GM21528 (cell line): ENCODE data around the gene SYPL2.
A peak's percentile ranks its signal among the peaks of the same experiment; 100 is the strongest.

ENCODE experiments used
- ATAC-seq: cut with Tn5 transposase; IDR thresholded peaks from one replicate; pipeline ENCODE4 v1.9.1; 2021; ENCODE audit warnings: mild to moderate bottlenecking, moderate library complexity; ENCODE audit not compliant: unreplicated experiment, low FRiP score

The SYPL2 gene

DNA sequence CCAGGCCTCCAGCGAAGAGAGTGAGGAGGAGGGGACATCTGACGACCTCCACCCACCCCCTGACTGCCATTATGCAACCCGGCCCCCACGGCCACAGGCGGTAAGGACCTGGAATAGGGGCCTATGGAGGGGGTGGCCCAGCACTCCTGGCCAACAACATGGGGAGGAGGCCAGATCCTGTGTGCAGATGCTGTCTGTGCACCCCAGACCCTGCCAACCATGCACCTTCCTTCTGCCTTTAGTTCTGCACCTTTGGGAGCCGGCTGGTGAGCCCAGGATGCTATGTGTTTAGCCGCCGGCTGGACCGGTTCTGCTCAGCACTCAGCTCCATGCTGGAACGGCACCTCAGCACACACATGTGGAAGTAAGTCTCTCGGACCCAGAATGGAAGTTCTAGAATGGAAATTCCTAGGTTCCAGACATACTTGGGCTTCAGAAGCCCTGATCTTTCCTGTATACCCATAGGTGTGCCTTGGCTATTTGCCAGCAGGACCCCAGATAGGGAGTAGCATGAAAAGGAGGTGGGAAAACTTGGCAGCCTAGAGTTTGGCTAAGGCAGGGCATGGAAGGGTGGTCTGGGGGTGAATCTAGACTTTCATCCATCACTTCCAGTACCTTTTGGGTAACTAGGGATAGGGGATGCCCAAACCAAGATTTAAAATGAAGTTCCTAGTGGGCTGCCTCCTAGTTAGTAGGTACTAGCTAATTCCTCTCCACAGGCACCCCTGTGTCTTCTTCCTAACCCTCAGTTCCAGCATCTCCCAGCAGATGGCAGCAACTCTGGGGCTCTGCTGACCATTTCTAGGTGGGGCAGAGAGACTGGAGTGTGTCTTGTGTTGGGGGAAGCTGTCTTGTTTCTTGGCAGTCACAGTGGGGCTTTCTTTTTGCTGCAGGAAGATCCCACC lies 23.9 kb downstream of the SYPL2 start:
- ATAC-seq: no peak

- ATAC-seq: no peak
Measured at GRCh38 chr1:109490934-109491302, 24.6 kb downstream of the SYPL2 start.

DNA sequence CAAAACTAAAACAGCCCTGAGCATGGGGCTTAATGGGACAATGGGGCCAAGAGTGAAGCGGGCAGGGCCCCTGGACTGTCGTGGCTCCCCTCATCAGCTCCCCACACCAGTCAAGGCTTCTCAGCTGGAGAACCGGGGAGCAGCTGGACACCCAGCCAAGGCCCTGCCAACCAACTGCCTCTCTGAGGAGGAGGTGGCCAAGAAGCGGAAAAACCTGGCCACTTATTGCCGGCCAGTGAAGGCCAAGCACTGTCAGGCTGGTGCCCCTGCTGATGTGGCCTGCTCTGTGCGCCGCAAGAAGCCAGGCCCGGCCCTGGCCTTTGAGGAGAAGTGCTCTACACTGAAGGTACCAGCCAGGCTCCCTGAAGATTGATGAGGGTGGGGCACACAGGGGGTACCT lies 25.0 kb downstream of the SYPL2 start:
- ATAC-seq: no peak

DNA sequence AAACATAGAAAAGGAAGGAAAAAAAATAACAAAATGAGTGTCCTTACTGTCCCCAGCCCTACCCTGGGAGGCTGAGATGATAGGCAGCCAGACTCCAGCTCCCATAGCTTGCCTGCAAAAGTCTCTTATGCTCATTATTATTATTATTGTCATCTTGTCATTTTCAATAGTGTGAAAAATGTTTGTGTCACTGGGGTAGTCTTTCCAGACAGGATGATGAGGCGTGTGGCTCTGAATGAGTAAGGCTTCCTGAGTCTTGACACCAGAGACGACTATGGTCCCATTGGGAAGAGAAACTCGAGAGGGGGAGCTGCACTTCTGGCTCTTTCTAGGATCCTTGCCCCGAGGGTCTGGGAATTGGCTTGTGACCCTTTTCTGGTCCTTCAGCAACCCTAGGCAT lies 26.4 kb downstream of the SYPL2 start:
- no peak for ATAC-seq

DNA sequence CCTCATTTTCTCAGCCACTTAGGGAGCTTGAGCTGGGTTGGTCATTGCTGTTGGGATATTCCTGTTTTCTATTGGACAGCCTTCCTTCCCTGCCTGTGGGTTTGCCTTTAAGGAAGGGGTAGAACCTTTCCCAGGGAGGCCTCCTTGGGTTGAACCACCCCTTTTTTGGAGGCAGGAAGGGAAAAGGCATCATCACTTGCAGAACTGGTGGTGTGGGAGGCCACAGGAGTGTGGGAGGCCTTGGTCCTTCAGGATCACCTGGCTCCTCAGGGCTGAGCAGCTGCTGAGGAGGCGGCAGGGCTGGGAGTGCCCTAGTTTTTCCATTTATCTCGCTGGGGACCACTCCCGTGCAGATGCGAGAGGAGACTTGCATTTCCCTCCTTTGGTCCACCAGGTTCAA lies 26.9 kb downstream of the SYPL2 start:
- ATAC-seq: no peak

GRCh38 chr1:109493805-109494539 lies 27.6 kb downstream of the SYPL2 start, which contains the start of gene CYB561D1:
Gene CYB561D1, plus strand, starts transcription at chr1:109494094. Its CDS starts 46 bp downstream, at chr1:109494140.
- ATAC-seq: peak; percentile 82

DNA sequence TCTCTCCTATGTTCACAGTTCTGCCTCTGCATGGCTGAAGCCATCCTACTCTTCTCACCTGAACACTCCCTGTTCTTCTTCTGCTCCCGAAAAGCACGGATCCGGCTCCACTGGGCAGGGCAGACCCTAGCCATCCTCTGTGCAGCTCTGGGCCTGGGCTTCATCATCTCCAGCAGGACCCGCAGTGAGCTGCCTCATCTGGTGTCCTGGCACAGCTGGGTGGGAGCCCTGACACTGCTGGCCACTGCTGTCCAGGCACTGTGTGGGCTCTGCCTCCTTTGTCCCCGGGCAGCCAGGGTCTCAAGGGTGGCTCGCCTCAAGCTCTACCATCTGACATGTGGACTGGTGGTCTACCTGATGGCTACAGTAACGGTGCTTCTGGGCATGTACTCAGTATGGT lies 29.4 kb downstream of the SYPL2 start:
- ATAC-seq: no peak

- ATAC-seq: no peak
Measured at GRCh38 chr1:109497449-109498160, 31.3 kb downstream of the SYPL2 start.

- no peak for ATAC-seq
Measured at GRCh38 chr1:109498161-109498801, 31.9 kb downstream of the SYPL2 start.

DNA sequence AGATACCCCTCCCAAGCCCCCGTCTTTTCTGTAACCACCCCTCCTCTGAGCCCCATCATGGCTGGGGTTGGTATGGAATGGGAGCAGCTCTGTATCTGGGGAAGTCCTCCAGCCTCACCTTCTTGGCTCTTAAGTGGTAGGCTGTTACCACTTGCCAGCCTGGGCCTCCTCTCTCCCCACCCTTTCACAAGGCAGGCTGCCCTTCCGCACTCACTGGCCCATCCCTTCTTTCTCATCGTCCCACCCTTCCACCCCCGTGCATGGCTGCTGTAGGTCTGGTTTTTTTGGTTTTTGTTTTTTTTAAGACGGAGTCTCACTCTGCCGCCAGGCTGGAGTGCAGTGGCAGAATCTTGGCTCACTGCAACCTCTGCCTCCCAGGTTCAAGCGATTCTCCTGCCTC lies 32.7 kb downstream of the SYPL2 start:
- no peak for ATAC-seq

DNA sequence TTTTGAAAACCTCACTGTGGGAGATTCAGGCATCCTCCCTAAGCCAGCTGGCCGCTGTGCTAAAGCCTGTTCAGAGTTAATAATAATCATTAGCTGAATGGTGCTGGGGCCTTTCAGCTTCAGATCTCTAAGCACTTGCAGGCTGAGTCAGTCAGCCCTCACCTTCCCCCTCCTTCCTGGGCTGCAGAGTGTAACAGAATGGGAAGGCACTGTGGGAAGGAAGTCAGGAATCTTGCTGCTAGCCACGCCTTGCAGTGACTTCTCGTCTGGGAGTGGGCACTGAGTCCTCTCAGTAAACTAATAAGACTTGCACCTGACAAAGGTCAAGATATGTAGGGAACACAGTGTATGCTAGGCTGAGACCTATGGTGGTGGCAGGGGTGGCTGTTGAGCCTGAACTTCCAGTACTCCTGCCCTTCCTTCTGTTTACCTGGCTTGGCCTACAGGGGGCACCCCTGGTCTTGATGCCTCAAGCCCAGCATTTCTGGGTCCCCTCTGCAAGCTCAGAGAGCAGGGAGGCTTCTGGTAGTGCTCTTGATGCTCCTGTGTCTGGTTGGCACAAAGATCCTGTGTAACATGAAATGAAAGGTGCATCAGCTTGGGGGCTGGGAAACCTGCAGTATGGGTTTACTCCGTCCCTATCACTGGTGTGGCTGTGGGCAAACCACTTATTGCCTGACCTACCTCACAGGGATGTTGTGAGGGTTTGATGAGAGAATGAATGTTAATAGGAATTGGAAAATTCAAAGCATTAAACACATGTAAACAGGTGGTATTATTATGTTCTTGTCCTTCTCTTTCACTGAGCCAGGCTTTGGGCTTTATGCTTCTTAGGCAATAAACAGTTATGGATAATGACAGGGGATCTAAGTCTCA lies 33.6 kb downstream of the SYPL2 start:
- ATAC-seq: no peak

GRCh38 chr1:109500941-109501381 lies 34.6 kb downstream of the SYPL2 start:
- ATAC-seq: no peak

DNA sequence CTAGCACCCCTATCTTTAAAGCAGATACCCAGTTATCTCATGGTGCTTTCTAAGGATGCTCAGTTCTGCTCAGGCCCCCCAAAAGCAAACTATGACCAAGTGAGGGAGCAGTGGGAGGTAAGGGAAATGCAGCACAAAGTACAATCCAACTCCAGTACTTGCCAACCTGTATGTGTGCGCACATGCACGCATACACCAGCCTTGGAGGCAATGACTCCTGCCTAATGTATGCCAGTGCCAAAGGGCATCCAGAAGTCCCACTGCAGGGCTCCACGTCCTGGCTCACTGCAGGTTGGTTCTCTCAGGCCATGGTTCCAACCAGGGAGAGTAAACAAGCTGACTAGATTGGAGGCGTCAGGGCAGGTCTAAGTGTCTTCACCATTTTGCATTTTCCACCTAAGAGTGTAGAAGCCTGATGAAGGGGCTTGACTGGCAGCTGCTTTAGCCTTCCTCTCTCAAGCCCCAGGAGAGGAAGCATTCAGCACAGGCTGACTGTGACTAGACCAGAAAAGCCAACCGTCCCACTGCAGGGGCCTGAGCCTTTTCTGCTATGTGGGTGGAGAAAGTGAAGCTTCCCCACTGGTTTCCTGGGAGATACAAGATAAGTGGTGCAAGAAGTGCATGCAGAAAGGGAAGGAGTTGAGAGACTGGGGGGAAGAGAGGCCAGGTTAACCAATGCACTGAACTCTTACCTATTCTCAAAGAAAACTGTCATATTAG lies 35.5 kb downstream of the SYPL2 start:
- ATAC-seq: no peak

DNA sequence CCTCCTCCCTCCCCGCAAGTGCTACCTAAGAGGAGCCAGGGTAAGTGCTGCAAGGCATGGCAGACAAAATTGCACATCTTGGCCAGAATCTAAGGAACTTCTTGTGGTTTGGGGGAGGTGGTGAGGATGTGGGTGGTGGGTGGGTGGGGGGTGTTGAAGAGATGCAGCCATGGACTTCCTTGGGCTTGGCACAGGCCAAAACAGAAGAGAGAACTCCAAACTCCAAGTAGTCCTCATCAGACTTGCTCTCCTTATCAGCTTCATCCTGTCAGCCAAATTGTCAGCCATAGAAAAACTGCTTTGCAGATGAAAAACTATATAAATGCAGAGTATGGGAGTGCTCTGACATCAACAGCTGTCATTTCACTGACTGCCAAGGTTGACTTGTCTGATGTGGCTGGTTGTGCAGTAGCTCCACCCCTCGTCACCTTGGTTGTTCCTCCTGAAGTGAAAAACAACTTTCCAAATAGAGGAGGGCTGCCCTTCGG lies 36.1 kb downstream of the SYPL2 start:
- no peak for ATAC-seq

GRCh38 chr1:109503935-109504334 lies 37.6 kb downstream of the SYPL2 start:
- ATAC-seq: no peak

GRCh38 chr1:109504974-109505373 lies 38.6 kb downstream of the SYPL2 start:
- ATAC-seq: no peak

GRCh38 chr1:109508001-109508872 lies 41.9 kb downstream of the SYPL2 start:
- no peak for ATAC-seq

GRCh38 chr1:109508873-109509175 lies 42.5 kb downstream of the SYPL2 start:
- no peak for ATAC-seq
